Neuron (in vitro differentiated cells): ENCODE data around the gene FHOD3.

ENCODE experiments used
- H2AFZ ChIP-seq: one replicate; pipeline ENCODE4 v1.6.1; 2013; ENCODE audit warnings: low read depth, mild to moderate bottlenecking, inconsistent platforms, low read length, moderate library complexity
- H3K27me3 ChIP-seq: one replicate; pipeline ENCODE4 v1.6.1; 2013; ENCODE audit warnings: low read length; ENCODE audit not compliant: insufficient read depth
- H3K36me3 ChIP-seq: one replicate; pipeline ENCODE4 v1.6.1; 2013; ENCODE audit warnings: low read length; ENCODE audit not compliant: insufficient read depth
- H3K4me1 ChIP-seq: one replicate; pipeline ENCODE4 v1.6.1; 2013; ENCODE audit warnings: low read length; ENCODE audit not compliant: insufficient read depth
- H3K4me3 ChIP-seq: 2 replicates; pipeline ENCODE4 v1.5.1; 2013; ENCODE audit warnings: mild to moderate bottlenecking, low read length, moderate library complexity
- H3K9me3 ChIP-seq: one replicate; pipeline ENCODE4 v1.6.1; 2013; ENCODE audit warnings: low read length

Gene FHOD3

GRCh38 chr18:36405611-36406010 lies 108.1 kb downstream of the FHOD3 start:
- H3K27me3 ChIP-seq, result no peaks in the 10 kb centered on the region
- no peak overlapping the region for H3K4me3 ChIP-seq
- no peaks in the 10 kb centered on the region for H3K36me3 ChIP-seq
- H2AFZ ChIP-seq, result no peak overlapping the region
- H3K4me1 ChIP-seq, result no peaks in the 10 kb centered on the region
- peaks cover under 1% of the 10 kb centered on the region for H3K9me3 ChIP-seq

GRCh38 chr18:36406805-36407204 lies 109.3 kb downstream of the FHOD3 start:
- H3K9me3 ChIP-seq, result no peaks in the 10 kb centered on the region
- H3K36me3 ChIP-seq, result no peaks in the 10 kb centered on the region
- no peaks in the 10 kb centered on the region for H3K27me3 ChIP-seq
- H3K4me3 ChIP-seq, result no peak overlapping the region
- H2AFZ ChIP-seq, result no peak overlapping the region
- H3K4me1 ChIP-seq, result no peaks in the 10 kb centered on the region

GRCh38 chr18:36408606-36409005 lies 111.1 kb downstream of the FHOD3 start:
- no peaks in the 10 kb centered on the region for H3K36me3 ChIP-seq
- H3K9me3 ChIP-seq, result no peaks in the 10 kb centered on the region
- no peak overlapping the region for H3K4me3 ChIP-seq
- no peaks in the 10 kb centered on the region for H3K27me3 ChIP-seq
- H3K4me1 ChIP-seq, result no peaks in the 10 kb centered on the region
- H2AFZ ChIP-seq, result no peak overlapping the region

- no peak overlapping the region for H3K4me3 ChIP-seq
Observed at GRCh38 chr18:36409779-36410178, 112.3 kb downstream of the FHOD3 start.

GRCh38 chr18:36410346-36410745 lies 112.8 kb downstream of the FHOD3 start:
- Histone ChIP-seq H3K9me3 (no peaks in the 10 kb centered on the region), H3K4me3 (no peak overlapping the region), H3K27me3 (no peaks in the 10 kb centered on the region), H3K36me3 (no peaks in the 10 kb centered on the region), H2AFZ (no peak overlapping the region), H3K4me1 (no peaks in the 10 kb centered on the region)

More at GRCh38 chr18:36409779-36410178, 112.3 kb downstream of the FHOD3 start:
- H3K36me3 ChIP-seq, result no peaks in the 10 kb centered on the region
- H3K27me3 ChIP-seq, result no peaks in the 10 kb centered on the region
- no peak overlapping the region for H2AFZ ChIP-seq
- no peaks in the 10 kb centered on the region for H3K9me3 ChIP-seq
- H3K4me1 ChIP-seq, result no peaks in the 10 kb centered on the region

- no peaks in the 10 kb centered on the region for H3K4me1 ChIP-seq
- no peak overlapping the region for H3K4me3 ChIP-seq
- no peak overlapping the region for H2AFZ ChIP-seq
- H3K36me3 ChIP-seq, result no peaks in the 10 kb centered on the region
- no peaks in the 10 kb centered on the region for H3K27me3 ChIP-seq
- H3K9me3 ChIP-seq, result no peaks in the 10 kb centered on the region
Observed at GRCh38 chr18:36411745-36412168, 114.2 kb downstream of the FHOD3 start.

GRCh38 chr18:36412778-36413177 lies 115.3 kb downstream of the FHOD3 start:
- no peak overlapping the region for H2AFZ ChIP-seq
- no peaks in the 10 kb centered on the region for H3K4me1 ChIP-seq
- H3K9me3 ChIP-seq, result no peaks in the 10 kb centered on the region
- H3K4me3 ChIP-seq, result no peak overlapping the region
- no peaks in the 10 kb centered on the region for H3K36me3 ChIP-seq
- no peaks in the 10 kb centered on the region for H3K27me3 ChIP-seq

- H3K9me3 ChIP-seq, result no peaks in the 10 kb centered on the region
- no peak overlapping the region for H3K4me3 ChIP-seq
- no peaks in the 10 kb centered on the region for H3K4me1 ChIP-seq
Observed at GRCh38 chr18:36415171-36415570, 117.7 kb downstream of the FHOD3 start.

GRCh38 chr18:36415625-36416024 lies 118.1 kb downstream of the FHOD3 start:
- H3K27me3 ChIP-seq, result no peaks in the 10 kb centered on the region
- H3K36me3 ChIP-seq, result no peaks in the 10 kb centered on the region
- no peaks in the 10 kb centered on the region for H3K4me1 ChIP-seq
- no peaks in the 10 kb centered on the region for H3K9me3 ChIP-seq
- H2AFZ ChIP-seq, result no peak overlapping the region
- no peak overlapping the region for H3K4me3 ChIP-seq

More at GRCh38 chr18:36415171-36415570, 117.7 kb downstream of the FHOD3 start:
- Histone ChIP-seq H2AFZ (no peak overlapping the region), H3K27me3 (no peaks in the 10 kb centered on the region), H3K36me3 (no peaks in the 10 kb centered on the region)

GRCh38 chr18:36419188-36419899 lies 121.8 kb downstream of the FHOD3 start:
- Histone ChIP-seq H3K4me1 (peaks cover 11% of the 10 kb centered on the region), H3K36me3 (no peaks in the 10 kb centered on the region), H2AFZ (no peak overlapping the region), H3K4me3 (no peak overlapping the region), H3K27me3 (no peaks in the 10 kb centered on the region), H3K9me3 (no peaks in the 10 kb centered on the region)

GRCh38 chr18:36419900-36420531 lies 122.5 kb downstream of the FHOD3 start:
- Histone ChIP-seq H3K27me3 (no peaks in the 10 kb centered on the region), H3K36me3 (no peaks in the 10 kb centered on the region), H2AFZ (no peak overlapping the region), H3K4me3 (no peak overlapping the region), H3K9me3 (no peaks in the 10 kb centered on the region), H3K4me1 (peaks cover 17% of the 10 kb centered on the region)

- Histone ChIP-seq H3K27me3 (no peaks in the 10 kb centered on the region), H2AFZ (no peak overlapping the region), H3K36me3 (no peaks in the 10 kb centered on the region), H3K9me3 (no peaks in the 10 kb centered on the region), H3K4me1 (peaks cover 18% of the 10 kb centered on the region), H3K4me3 (no peak overlapping the region)
Observed at GRCh38 chr18:36420826-36421225, 123.3 kb downstream of the FHOD3 start.

GRCh38 chr18:36424741-36425142 lies 127.2 kb downstream of the FHOD3 start:
- Histone ChIP-seq H3K36me3 (no peaks in the 10 kb centered on the region), H3K27me3 (no peaks in the 10 kb centered on the region), H3K4me1 (peaks cover 18% of the 10 kb centered on the region), H3K9me3 (no peaks in the 10 kb centered on the region), H3K4me3 (no peak overlapping the region), H2AFZ (no peak overlapping the region)
